Measurements from ENCODE around the gene CUL3.
"Not testable (repeated sequence)": the region's sequence is repeated elsewhere in the genome, so short reads cannot be mapped to it uniquely, and the experiment has no call there.

The CUL3 gene

GRCh38 chr2:224485081-224486014, 99.8 kb downstream of the CUL3 start:
- not testable (repeated sequence) for DNase-seq (ENCODE audit: low read depth in 2 of 2, low spot score in 1 of 2)

GRCh38 chr2:224479826-224480225, 105.3 kb downstream of the CUL3 start:
- no peak for DNase-seq (ENCODE audit: low read depth in 2 of 2, low spot score in 1 of 2)

GRCh38 chr2:224472827-224473226, 112.3 kb downstream of the CUL3 start:
- no peak for DNase-seq (ENCODE audit: low read depth in 2 of 2, low spot score in 1 of 2)

DNA sequence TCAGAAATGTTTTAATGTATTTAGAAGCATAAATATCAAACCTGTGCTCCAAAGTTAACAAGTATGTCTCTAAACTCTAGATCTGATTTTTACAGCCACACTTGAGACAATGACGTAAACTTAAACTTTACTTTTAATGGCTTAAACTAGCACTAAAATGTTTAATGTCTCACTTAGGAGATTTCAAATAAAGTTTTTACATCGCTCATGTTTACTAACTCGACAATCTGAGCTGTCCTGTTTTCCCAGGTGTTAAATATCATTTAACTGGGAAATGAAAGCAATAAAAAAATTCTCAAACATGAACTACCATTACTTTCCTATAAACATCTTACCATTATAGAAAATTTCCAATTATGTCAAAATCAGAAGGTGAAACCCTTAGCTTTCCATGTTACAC, 113.0 kb downstream of the CUL3 start:
- no peak for DNase-seq (ENCODE audit: low read depth in 2 of 2, low spot score in 1 of 2)

GRCh38 chr2:224469374-224469964, 115.7 kb downstream of the CUL3 start:
- no peak for DNase-seq (ENCODE audit: low read depth in 2 of 2, low spot score in 1 of 2)

GRCh38 chr2:224466304-224466895, 118.8 kb downstream of the CUL3 start:
- no peak for DNase-seq (ENCODE audit: low read depth in 2 of 2, low spot score in 1 of 2)

DNA sequence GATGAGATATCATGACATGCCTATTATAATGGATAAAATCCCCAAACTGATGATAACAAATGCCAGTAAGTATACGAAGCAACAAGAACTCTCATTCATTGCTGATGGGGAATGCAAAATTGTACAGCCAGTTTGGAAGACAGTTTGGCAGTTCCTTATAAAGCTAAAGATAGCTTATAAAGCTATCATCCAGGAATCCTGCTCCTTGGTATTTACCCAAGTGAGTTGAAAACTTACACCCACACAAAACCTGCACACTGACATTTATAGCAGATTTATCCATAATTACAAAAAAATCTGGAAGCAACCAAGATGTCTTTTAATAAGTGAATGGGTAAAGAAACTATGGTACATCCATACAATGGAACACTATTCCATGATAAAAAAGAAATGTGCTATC, 123.8 kb downstream of the CUL3 start:
- no peak for DNase-seq (ENCODE audit: low read depth in 2 of 2, low spot score in 1 of 2)

GRCh38 chr2:224457408-224458096, 127.6 kb downstream of the CUL3 start:
- DNase-seq (ENCODE audit: low read depth in 2 of 2, low spot score in 1 of 2) = no peak

GRCh38 chr2:224453892-224454291, 131.3 kb downstream of the CUL3 start:
- DNase-seq (ENCODE audit: low read depth in 2 of 2, low spot score in 1 of 2) = no peak

- no peak for DNase-seq (ENCODE audit: low read depth in 2 of 2, low spot score in 1 of 2)
These were observed 135.7 kb downstream of the CUL3 start for GRCh38 chr2:224449212-224450147.

DNA sequence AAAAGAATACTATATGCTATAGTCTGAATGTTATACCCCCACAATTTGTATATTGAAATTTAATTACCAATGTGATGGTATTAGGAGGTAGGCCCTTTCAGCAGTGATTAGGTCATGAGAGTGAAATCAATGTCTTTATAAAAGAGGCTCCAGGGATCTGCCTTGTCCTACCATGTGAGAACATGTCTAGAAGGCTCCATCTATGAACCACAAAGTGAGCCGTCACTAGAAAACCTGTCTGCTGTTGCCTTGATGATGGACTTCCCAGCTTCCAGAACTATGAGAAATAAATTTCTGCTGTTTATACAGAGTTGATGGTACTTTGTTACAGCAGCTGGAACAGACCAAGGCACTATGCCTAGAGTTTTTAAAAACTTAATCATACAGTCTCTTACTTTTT, 136.9 kb downstream of the CUL3 start:
- DNase-seq (ENCODE audit: low read depth in 2 of 2, low spot score in 1 of 2) = no peak

DNA sequence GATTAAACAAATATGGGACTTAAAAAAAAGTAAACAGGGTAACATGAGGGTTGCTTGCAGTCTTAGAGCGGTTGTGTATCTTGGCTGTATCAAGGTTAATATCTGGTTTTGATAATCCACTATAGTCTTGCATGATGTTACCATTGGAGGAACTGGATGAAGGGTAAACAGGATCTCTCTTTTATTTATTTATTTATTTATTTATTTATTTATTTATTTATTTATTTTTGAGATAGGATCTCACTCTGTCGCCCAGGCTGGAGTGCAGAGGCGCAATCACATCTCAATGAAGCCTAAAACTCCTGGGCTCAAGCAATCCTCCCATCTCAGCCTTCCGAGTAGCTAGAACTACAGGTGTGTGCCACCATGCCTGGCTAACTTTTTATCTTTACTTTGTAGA, 140.4 kb downstream of the CUL3 start:
- DNase-seq (ENCODE audit: low read depth in 2 of 2, low spot score in 1 of 2) = no peak

GRCh38 chr2:224444021-224444420, 141.1 kb downstream of the CUL3 start:
- DNase-seq (ENCODE audit: low read depth in 2 of 2, low spot score in 1 of 2) = no peak

GRCh38 chr2:224442071-224442967, 142.8 kb downstream of the CUL3 start:
- no peak for DNase-seq (ENCODE audit: low read depth in 2 of 2, low spot score in 1 of 2)

DNA sequence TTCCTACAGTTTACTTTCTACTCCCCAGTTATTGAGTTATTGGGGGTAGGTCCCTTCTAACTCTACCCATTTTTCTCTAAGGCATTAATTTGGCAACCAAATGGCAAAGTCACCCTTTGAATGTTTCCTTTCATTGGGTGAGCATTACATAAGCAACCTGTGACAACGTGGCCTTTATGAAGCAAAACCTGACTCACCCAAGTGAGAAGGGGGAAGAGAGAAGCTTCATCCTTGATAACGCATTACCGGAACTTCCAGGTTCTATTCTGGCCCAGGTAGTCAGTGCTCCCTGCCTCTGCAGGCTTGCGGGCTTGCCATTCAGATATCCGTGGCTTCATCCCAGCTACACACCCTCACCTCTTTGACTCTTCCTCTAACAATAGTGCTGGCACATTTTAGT, 144.2 kb downstream of the CUL3 start:
- no peak for DNase-seq (ENCODE audit: low read depth in 2 of 2, low spot score in 1 of 2)

DNA sequence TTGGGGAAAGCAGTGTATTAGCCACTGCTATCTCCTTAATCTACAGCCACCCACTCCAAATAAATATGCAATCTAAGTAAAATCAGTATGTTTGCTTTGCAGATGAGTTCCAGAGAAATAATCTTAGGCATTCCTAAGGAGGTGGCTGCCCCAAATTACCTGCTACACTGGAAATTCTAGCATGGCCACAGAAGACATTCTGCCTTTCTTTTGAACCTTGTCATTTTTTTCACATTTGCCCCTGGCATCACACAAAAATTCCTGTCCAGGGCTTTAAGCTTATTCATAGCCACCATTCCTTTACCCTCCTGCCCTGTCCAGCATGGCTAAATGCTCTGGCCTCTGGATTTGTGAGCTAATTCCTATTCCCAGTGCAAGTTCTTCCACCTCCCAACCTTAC, 146.4 kb downstream of the CUL3 start:
- no peak for DNase-seq (ENCODE audit: low read depth in 2 of 2, low spot score in 1 of 2)

- no peak for DNase-seq (ENCODE audit: low read depth in 2 of 2, low spot score in 1 of 2)
These were observed 148.5 kb downstream of the CUL3 start for GRCh38 chr2:224436634-224437033.

DNA sequence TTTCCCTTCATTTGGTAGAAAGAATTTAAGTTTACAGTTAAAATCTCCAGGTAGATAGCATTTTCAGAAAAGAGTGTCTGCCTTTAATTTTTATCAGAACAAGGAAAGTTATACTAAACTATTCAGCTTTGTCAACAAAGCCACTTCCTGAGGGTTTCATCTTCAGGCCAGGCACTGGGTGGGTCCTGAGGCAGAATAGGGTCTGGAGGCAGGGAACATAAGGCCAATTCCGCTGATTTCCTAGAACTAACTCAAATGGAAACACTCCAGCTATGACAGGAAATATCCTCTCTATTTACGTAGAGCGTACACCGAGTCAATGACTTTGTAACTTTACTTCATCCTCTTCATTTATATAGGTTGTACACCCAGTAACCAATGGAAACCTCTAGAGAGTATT, 150.5 kb downstream of the CUL3 start:
- DNase-seq (ENCODE audit: low read depth in 2 of 2, low spot score in 1 of 2) = no peak

- DNase-seq (ENCODE audit: low read depth in 2 of 2, low spot score in 1 of 2) = no peak
These were observed 151.7 kb downstream of the CUL3 start for GRCh38 chr2:224433442-224433841.
